ENCODE results near the gene GPR155. TPM values are rescaled to one million over a fixed set of nuclear protein-coding genes. Genes with fewer than 3 reads are reported as not detected.

GPR155 gene, protein sequence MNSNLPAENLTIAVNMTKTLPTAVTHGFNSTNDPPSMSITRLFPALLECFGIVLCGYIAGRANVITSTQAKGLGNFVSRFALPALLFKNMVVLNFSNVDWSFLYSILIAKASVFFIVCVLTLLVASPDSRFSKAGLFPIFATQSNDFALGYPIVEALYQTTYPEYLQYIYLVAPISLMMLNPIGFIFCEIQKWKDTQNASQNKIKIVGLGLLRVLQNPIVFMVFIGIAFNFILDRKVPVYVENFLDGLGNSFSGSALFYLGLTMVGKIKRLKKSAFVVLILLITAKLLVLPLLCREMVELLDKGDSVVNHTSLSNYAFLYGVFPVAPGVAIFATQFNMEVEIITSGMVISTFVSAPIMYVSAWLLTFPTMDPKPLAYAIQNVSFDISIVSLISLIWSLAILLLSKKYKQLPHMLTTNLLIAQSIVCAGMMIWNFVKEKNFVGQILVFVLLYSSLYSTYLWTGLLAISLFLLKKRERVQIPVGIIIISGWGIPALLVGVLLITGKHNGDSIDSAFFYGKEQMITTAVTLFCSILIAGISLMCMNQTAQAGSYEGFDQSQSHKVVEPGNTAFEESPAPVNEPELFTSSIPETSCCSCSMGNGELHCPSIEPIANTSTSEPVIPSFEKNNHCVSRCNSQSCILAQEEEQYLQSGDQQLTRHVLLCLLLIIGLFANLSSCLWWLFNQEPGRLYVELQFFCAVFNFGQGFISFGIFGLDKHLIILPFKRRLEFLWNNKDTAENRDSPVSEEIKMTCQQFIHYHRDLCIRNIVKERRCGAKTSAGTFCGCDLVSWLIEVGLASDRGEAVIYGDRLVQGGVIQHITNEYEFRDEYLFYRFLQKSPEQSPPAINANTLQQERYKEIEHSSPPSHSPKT
- 0.37 and 0.76 TPM in 2 replicates for total RNA-seq (2011; cell fraction: chromatin; rRNA removed; ENCODE audit: low replicate concordance)
- total RNA-seq (2011; cell fraction: nucleolus; rRNA removed) = 0.17 and 0.39 TPM in 2 replicates
- 0.37 and 0.84 TPM in 2 replicates for total RNA-seq (2011; cell fraction: nucleoplasm; rRNA removed)
- 0.04 TPM in 1 of 2 replicates, not detected in the other for total RNA-seq (2014; rRNA removed)
- 0.10 and 0.18 TPM in 2 replicates for total RNA-seq (2014; rRNA removed; fragmentation: Illumina TruSeq; extraction: Trizol)
- total RNA-seq (2015; rRNA removed; fragmentation: Illumina TruSeq; extraction: Trizol) = 0.08 and 0.11 TPM in 2 replicates
- 0.11 TPM in 2 replicates for total RNA-seq (2021)
- polyA plus RNA-seq (2011; rRNA removed) = 0.40 and 0.49 TPM in 2 replicates
- polyA plus RNA-seq (2011; cell fraction: cytosol; rRNA removed) = 0.07 and 0.16 TPM in 2 replicates
- 0.24 and 0.46 TPM in 2 replicates for polyA plus RNA-seq (2011; cell fraction: nucleus; rRNA removed)
- 0.12 and 0.49 TPM in 2 replicates for polyA plus RNA-seq (2012)
- polyA plus RNA-seq (2014; fragmentation: Illumina TruSeq; extraction: Trizol) = 0.06 and 0.10 TPM in 2 replicates
- under 1 TPM; 0.04 to 0.11 TPM for polyA plus RNA-seq (2014; fragmentation: Nextera tagmentation; extraction: Ambion mirVana)
- 0.04 and 0.36 TPM in 2 replicates for polyA plus RNA-seq (2014; rRNA removed)
- 0.28 and 0.33 TPM in 2 replicates for polyA minus RNA-seq (2011; rRNA and poly(A)+ RNA removed)
- polyA minus RNA-seq (2011; cell fraction: cytosol; rRNA and poly(A)+ RNA removed) = not detected in 2 replicates
- polyA minus RNA-seq (2011; cell fraction: nucleus; rRNA and poly(A)+ RNA removed) = 0.13 and 0.78 TPM in 2 replicates
- percentile 37 among the genes with signal in this experiment for Bru-seq, nascent RNA
- percentile 36 among the genes with signal in this experiment for BruChase-seq, experiment 1, labeled RNA remaining after a 2-hour chase
- percentile 34 among the genes with signal in this experiment for BruChase-seq, experiment 2, labeled RNA remaining after a 6-hour chase
- long read RNA-seq, experiment 1, partial matches to known transcripts = 1 of 1 reads
- long read RNA-seq, experiment 1, other reads (novel, unspliced or antisense) = 0 of 1 reads
- long read RNA-seq, experiment 2 = 0 reads
- long read RNA-seq, experiment 3, partial matches to known transcripts = 1 of 1 reads
- long read RNA-seq, experiment 3, other reads (novel, unspliced or antisense) = 0 of 1 reads

DNA sequence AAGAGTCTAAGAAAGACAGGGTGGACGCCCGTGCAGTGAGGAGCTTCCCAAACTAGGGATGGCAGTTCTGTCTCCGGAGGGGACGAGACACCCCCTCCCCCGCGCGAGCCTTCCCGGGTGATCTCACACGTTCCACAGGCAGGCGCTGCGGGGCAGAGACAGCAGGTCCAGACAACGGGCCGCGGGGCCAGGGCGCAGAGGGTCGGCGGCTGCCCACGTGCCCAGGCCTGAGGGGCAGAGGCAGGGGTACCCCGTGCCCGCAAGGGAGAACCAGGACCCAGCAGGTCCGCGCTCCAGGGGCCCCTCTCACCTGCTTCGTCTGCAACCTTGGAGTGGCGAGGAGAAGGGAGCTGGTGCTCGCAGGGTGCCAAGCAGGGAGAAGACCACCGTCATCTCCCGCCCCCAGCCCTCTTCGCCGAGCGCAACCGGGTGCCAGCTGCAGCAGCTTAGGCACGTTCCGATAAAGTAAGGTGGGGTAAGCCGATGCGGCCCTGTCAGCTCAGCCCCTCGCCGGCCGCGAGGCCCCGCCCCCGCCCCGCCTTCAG lies at the start of gene GPR155:
GPR155 (minus strand) TSS at position 467 of the 545 bp plus-strand sequence. CDS start 5,073 bp downstream, outside the sequence.
- peak; percentile 71 for ATAC-seq
- peak; percentile 49 to 72 (median 68) for DNase-seq (ENCODE audit: extremely low read depth in 1 of 4, low spot score in 3 of 4)
- Histone ChIP-seq H3K4me3 (peak within 1 kb of the TSS; percentile 57), H3K4me1 (replicated peaks in 1 of 2; ENCODE audit: control insufficient read depth in 2 of 2, insufficient read depth in 2 of 2, low read length in 2 of 2) (peaks cover 3 to 10% of the 10 kb centered on the region in 2 experiments; a peak in 3 of 5 replicates), H3K9me1 (ENCODE audit: control insufficient read depth, insufficient read depth, low read length) (no peaks in the 10 kb centered on the region), H3K27ac (ENCODE audit: extremely low read depth, low read depth, low read length) (peak within 1 kb of the TSS; percentile 87), H2AFZ (ENCODE audit: low read depth, low read length) (peak within 1 kb of the TSS; percentile 98), H3K79me2 (ENCODE audit: control insufficient read depth, insufficient read depth, low read length) (no peaks in the 10 kb centered on the region), H4K20me1 (replicated peaks; ENCODE audit: control insufficient read depth, insufficient read depth, low read length) (no peaks in the 10 kb centered on the region), H3K4me2 (ENCODE audit: insufficient read depth, low read length) (peak within 1 kb of the TSS; percentile 93), H3K27me3 (ENCODE audit: control insufficient read depth in 2 of 2, insufficient read depth in 2 of 2, low read length in 2 of 2) (peaks cover 15 to 28% of the 10 kb centered on the region in 2 experiments; a peak in 4 of 5 replicates), H3K9ac (ENCODE audit: insufficient read depth in 1 of 2, low read depth in 2 of 2, low read length in 2 of 2) (peak within 1 kb of the TSS; percentile 69 to 84), H3K36me3 (ENCODE audit: control insufficient read depth, insufficient read depth, low read length) (no peaks in the 10 kb centered on the region), H3K9me3 (replicated peaks; ENCODE audit: control insufficient read depth, insufficient read depth, low read depth, low read length) (peaks cover 4% of the 10 kb centered on the region; the same call in 1 of the 2 replicates)
- under 1% methylated on average over 32 of the region's 42 CpGs for WGBS (ENCODE audit: insufficient coverage, low coverage, missing lambda C conversion rate)
- CTCF ChIA-PET (ENCODE audit: low intra/inter-chr PET ratio) = no interaction called here
- FAIRE-seq = no peak
- BruUV-seq (replicated peaks) = TSS peak; percentile 41
- intact Hi-C loops (cut with micrococcal nuclease) (no loop called here), in situ Hi-C loops (cut with MboI) (no loop called here)
- POLR2A ChIA-PET = interaction anchor here (0.7 to 2.1 kb wide), 3 partner anchors 13 to 307 kb away, joined by 3 to 6 read pairs (median 4); no protein-coding TSS in a partner anchor
- peak; percentile 64 to 76; a peak in 3 of 4 replicates for TF ChIP-seq MAZ (CRISPR knock-in tag; conservative IDR thresholded peaks at IDR 0.05 in 1 of 2, IDR thresholded peaks at IDR 0.05 in 1 of 2)
- TF ChIP-seq ZNF197 (CRISPR knock-in tag; IDR thresholded peaks at IDR 0.05; ENCODE audit: low read depth) = no peak
- no peak for TF ChIP-seq MAFG (tag; conservative IDR thresholded peaks at IDR 0.05)
- no peak for TF ChIP-seq ZNF584 (CRISPR knock-in tag; IDR thresholded peaks at IDR 0.05; ENCODE audit: low read depth)
- no peak for TF ChIP-seq MCM2 (IDR thresholded peaks at IDR 0.05; ENCODE audit: low read depth)
- TF ChIP-seq, protein P1, sequence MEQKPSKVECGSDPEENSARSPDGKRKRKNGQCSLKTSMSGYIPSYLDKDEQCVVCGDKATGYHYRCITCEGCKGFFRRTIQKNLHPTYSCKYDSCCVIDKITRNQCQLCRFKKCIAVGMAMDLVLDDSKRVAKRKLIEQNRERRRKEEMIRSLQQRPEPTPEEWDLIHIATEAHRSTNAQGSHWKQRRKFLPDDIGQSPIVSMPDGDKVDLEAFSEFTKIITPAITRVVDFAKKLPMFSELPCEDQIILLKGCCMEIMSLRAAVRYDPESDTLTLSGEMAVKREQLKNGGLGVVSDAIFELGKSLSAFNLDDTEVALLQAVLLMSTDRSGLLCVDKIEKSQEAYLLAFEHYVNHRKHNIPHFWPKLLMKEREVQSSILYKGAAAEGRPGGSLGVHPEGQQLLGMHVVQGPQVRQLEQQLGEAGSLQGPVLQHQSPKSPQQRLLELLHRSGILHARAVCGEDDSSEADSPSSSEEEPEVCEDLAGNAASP (IDR thresholded peaks at IDR 0.05) = no peak
- no peak for TF ChIP-seq JUNB (CRISPR knock-in tag; conservative IDR thresholded peaks at IDR 0.05)
- no peak; the same call in 1 of the 2 replicates for TF ChIP-seq ERF (CRISPR knock-in tag; IDR thresholded peaks at IDR 0.05)
- TF ChIP-seq, protein P2, sequence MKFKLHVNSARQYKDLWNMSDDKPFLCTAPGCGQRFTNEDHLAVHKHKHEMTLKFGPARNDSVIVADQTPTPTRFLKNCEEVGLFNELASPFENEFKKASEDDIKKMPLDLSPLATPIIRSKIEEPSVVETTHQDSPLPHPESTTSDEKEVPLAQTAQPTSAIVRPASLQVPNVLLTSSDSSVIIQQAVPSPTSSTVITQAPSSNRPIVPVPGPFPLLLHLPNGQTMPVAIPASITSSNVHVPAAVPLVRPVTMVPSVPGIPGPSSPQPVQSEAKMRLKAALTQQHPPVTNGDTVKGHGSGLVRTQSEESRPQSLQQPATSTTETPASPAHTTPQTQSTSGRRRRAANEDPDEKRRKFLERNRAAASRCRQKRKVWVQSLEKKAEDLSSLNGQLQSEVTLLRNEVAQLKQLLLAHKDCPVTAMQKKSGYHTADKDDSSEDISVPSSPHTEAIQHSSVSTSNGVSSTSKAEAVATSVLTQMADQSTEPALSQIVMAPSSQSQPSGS (CRISPR knock-in tag; IDR thresholded peaks at IDR 0.05) = no peak

All from K562 (cell line).